NCI-H524 (cell line): ENCODE measurements around the gene TNFSF13.
A peak's percentile ranks its signal among the peaks of the same experiment; 100 is the strongest.

ENCODE experiments used
- DNase-seq, 2 experiments: peaks; one replicate each; lab custom pipeline; 2025; lab: John Stamatoyannopoulos, UW

Gene TNFSF13

GRCh38 chr17:7552621-7553051 lies 5.9 kb upstream of the TNFSF13 start:
- no peak for DNase-seq

- DNase-seq = no peak
These were observed 5.2 kb upstream of the TNFSF13 start for GRCh38 chr17:7553356-7553755.

- no peak for DNase-seq
These were observed 3.1 kb upstream of the TNFSF13 start for GRCh38 chr17:7555320-7555948.

DNA sequence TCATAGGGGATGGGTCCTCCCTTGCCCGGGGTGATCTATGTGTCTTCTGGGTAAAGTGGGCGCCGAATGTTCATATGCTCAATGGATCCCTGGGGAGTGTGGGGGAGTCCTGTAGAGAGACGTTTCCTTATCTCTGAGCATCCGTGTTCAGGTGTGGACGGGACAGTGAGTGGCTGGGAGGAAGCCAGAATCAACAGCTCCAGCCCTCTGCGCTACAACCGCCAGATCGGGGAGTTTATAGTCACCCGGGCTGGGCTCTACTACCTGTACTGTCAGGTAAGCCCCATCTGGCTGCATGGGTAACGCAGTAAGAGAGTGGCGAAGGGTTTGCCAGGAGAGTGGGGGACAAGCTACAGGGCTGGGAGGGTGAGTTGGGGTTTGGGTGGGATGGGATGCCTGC lies 1.9 kb upstream of the TNFSF13 start:
- DNase-seq = no peak

GRCh38 chr17:7557147-7557764 lies 1.3 kb upstream of the TNFSF13 start:
- no peak for DNase-seq

DNA sequence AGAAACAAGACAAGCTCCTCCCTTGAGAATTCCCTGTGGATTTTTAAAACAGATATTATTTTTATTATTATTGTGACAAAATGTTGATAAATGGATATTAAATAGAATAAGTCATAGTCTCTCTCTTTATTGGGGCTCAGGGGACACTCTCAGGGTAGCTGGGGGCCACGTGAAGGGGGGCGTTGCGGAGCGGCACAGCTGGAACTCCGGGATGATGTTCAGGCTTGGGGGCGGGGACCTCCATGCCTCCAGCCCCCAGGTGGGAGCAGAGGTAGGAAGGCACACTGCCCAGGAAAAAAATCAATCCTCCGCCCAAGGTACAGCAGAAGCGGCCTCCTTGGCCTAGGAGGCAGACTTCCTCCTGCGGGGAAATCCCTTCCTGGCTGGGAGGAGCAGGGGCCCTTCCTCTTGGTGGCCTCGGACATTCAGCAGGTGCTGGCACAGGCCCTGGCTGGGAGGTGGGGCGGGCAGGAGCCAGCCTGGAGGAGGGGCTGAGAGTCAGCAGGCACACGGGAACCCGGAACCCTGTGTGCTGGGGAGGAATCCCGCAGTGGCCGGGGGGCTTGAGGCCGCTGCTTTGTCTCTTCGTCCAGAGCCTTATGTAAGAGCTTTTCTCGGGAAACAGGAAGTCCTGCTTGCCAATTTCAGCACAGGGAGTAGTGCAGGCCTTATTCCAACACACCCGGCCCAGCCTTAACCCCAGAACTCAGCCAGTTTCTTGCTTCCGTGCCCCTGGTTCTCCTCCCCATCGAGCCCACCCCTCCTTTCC lies 591 bp upstream of the TNFSF13 start:
- no peak for DNase-seq

GRCh38 chr17:7559320-7560171 lies 996 bp downstream of the TNFSF13 start:
- DNase-seq = no peak

DNA sequence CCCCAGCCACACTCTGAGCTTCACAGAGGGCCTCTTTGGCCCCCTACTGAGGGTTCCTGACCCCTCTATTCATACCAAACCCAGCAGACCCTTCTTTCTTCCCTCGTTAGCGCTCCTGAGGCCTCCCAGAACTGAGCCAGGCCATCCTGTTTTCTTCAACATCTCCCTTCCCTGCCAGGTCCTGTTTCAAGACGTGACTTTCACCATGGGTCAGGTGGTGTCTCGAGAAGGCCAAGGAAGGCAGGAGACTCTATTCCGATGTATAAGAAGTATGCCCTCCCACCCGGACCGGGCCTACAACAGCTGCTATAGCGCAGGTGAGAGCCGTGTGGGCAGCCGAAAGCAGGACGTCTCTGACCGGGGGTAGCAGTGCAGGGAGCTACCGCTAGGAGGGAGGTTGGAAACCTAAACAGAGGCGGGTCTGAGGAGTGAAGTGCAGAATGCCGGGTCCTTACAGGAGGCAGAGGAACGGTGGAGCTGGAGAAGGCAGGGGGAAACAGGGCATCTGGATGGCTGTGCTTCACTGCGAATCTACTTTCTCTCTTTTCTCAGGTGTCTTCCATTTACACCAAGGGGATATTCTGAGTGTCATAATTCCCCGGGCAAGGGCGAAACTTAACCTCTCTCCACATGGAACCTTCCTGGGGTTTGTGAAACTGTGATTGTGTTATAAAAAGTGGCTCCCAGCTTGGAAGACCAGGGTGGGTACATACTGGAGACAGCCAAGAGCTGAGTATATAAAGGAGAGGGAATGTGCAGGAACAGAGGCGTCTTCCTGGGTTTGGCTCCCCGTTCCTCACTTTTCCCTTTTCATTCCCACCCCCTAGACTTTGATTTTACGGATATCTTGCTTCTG lies 1.9 kb downstream of the TNFSF13 start:
- DNase-seq = peak in 1 of 2 experiments; percentile 9

GRCh38 chr17:7561028-7561575 lies 2.6 kb downstream of the TNFSF13 start:
- DNase-seq = peak; percentile 5 to 57

- peak in 1 of 2 experiments; percentile 67 for DNase-seq
These were observed 3.1 kb downstream of the TNFSF13 start, which contains the start of gene SENP3 for GRCh38 chr17:7561589-7562207. Gene SENP3 (plus strand): TSS chr17:7561919. CDS start chr17:7563077, 1,158 bp downstream.

DNA sequence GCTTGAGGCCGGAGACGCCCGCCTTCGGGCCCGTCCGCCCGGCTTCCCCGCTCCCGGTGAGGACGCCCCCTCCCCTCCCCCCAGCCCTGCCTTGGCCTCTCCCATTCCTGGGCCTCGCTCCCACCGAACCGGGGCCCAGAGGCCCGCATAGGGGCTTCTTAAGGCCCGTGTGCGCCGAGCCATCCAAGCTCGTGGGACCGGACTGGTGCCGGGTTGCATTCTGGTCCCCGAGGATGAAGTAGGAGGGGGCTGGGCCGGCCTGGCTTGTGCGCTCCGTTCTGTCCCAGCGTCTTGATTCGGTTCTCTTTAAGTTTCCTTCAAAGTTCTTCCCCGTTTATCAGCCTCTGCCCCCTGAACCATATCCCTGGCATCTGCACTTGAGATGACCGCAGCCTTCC lies 3.7 kb downstream of the TNFSF13 start:
- DNase-seq = no peak

DNA sequence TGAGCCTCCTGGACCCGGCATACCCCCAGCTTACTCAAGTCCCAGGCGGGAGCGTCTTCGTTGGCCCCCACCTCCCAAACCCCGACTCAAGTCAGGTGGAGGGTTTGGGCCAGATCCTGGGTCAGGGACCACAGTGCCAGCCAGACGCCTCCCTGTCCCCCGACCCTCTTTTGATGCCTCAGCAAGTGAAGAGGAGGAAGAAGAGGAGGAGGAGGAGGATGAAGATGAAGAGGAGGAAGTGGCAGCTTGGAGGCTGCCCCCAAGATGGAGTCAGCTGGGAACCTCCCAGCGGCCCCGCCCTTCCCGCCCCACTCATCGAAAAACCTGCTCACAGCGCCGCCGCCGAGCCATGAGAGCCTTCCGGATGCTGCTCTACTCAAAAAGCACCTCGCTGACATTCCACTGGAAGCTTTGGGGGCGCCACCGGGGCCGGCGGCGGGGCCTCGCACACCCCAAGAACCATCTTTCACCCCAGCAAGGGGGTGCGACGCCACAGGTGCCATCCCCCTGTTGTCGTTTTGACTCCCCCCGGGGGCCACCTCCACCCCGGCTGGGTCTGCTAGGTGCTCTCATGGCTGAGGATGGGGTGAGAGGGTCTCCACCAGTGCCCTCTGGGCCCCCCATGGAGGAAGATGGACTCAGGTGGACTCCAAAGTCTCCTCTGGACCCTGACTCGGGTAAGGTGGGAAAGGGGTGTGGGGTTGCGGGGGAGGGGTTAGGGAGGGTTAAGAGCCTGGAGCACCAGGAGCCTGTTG lies 4.7 kb downstream of the TNFSF13 start:
- no peak for DNase-seq

DNA sequence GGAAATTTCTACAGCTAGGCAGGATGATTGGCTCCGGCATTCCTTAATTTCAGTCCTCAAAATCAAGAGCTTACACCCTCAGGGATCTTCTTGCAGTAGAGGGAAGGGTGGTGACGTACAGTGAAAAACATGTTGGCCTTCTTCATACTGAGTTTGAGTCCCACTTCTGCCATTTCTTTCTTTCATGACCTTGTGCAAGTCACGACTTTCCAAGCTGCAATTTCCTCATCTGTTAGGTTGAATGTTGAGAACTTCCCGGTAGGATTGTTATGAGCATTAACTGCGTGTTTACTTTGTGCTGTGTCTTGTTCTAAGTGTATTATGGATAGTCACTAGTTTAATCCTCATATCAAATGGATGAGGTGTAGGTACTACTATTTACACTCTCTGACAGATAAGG lies 11.0 kb downstream of the TNFSF13 start:
- no peak for DNase-seq

DNA sequence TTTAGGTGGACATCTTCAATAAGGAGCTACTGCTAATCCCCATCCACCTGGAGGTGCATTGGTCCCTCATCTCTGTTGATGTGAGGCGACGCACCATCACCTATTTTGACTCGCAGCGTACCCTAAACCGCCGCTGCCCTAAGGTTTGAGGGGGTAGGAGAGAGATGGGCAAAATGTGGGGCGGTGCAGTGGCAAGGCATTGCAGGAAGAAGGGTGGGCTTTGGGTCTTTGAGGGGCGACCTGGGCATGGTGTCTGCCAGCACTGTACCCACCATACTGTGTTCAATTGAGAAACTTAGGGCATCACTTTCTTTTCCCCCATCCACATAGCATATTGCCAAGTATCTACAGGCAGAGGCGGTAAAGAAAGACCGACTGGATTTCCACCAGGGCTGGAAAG lies 11.8 kb downstream of the TNFSF13 start:
- no peak for DNase-seq

- DNase-seq = no peak
These were observed 13.7 kb downstream of the TNFSF13 start for GRCh38 chr17:7572338-7572587.

GRCh38 chr17:7572588-7573323 lies 14.2 kb downstream of the TNFSF13 start:
- peak; percentile 78 to 92 for DNase-seq

GRCh38 chr17:7573324-7574080 lies 15.0 kb downstream of the TNFSF13 start:
- peak; percentile 27 to 48 for DNase-seq

GRCh38 chr17:7574176-7574953 lies 15.8 kb downstream of the TNFSF13 start:
- DNase-seq = no peak
